Stimulated activated memory B cell treated with anti-CD40 and anti-IgM and Interleukin-4, amounts not matched to agents 10 μg/mL and 1 μg/mL and 100 μg/mL, for 72 hours (primary cell): ENCODE data around the gene PCBP3.

Experiments
- ATAC-seq: fragments of 150-1000 bp; cut with Tn5 transposase; 2 replicates; pipeline ENCODE4 v1.10.0; 2021
- H3K27ac Mint-ChIP-seq: one replicate; pipeline ENCODE4 v1.8.0; 2022; ENCODE audit warnings: mild to moderate bottlenecking, mixed read lengths
- H3K27me3 Mint-ChIP-seq: one replicate; pipeline ENCODE4 v1.8.0; 2022; ENCODE audit warnings: mixed read lengths
- H3K36me3 Mint-ChIP-seq: one replicate; pipeline ENCODE4 v1.8.0; 2022; ENCODE audit warnings: mixed read lengths
- H3K4me1 Mint-ChIP-seq: one replicate; pipeline ENCODE4 v1.8.0; 2022; ENCODE audit warnings: mixed read lengths
- H3K4me3 Mint-ChIP-seq: one replicate; pipeline ENCODE4 v1.8.0; 2022; ENCODE audit warnings: mild to moderate bottlenecking, moderate library complexity, mixed read lengths
- H3K9me3 Mint-ChIP-seq: one replicate; pipeline ENCODE4 v1.8.0; 2022; ENCODE audit warnings: mixed read lengths

PCBP3 gene

GRCh38 chr21:45779226-45779625, 135.7 kb downstream of the PCBP3 start:
- Mint-ChIP-seq H3K36me3 (peaks cover 26% of the 10 kb centered on the region), H3K4me3 (no peak overlapping the region), H3K4me1 (no peaks in the 10 kb centered on the region), H3K27me3 (peaks cover 32% of the 10 kb centered on the region), H3K9me3 (peaks cover 20% of the 10 kb centered on the region), H3K27ac (no peak overlapping the region)
- no peak for ATAC-seq

- Mint-ChIP-seq H3K27me3 (peaks cover 24% of the 10 kb centered on the region), H3K9me3 (peaks cover 19% of the 10 kb centered on the region), H3K4me3 (no peak overlapping the region), H3K36me3 (peaks cover 26% of the 10 kb centered on the region), H3K4me1 (no peaks in the 10 kb centered on the region), H3K27ac (no peak overlapping the region)
- ATAC-seq = no peak
Measured at GRCh38 chr21:45780647-45781046, 137.1 kb downstream of the PCBP3 start.

DNA sequence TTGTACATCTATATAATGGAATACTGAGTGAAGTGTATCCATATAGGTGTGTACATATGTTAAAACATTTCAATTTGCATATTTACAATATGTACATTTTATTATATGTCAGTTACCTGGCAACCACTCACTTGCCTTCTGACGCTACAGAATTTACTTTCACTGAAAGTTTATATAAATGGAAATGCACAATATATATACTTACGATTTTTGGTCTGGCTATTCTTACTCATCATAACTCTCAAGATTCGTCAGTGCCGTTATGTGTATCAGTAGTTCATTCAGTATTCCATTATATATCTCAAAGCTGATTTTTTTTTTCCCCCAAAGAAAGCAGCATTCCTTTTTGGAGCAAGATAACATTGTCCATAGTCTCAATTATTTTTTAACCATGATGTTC, 138.2 kb downstream of the PCBP3 start:
- H3K27ac Mint-ChIP-seq = no peak overlapping the region
- peaks cover 11% of the 10 kb centered on the region for H3K9me3 Mint-ChIP-seq
- H3K36me3 Mint-ChIP-seq = peaks cover 15% of the 10 kb centered on the region
- no peak for ATAC-seq
- H3K4me3 Mint-ChIP-seq = no peak overlapping the region
- no peaks in the 10 kb centered on the region for H3K4me1 Mint-ChIP-seq
- H3K27me3 Mint-ChIP-seq = peaks cover 14% of the 10 kb centered on the region

- H3K27ac Mint-ChIP-seq = no peak overlapping the region
- ATAC-seq = no peak
- H3K9me3 Mint-ChIP-seq = no peaks in the 10 kb centered on the region
- no peaks in the 10 kb centered on the region for H3K36me3 Mint-ChIP-seq
- no peak overlapping the region for H3K4me3 Mint-ChIP-seq
- no peaks in the 10 kb centered on the region for H3K4me1 Mint-ChIP-seq
- H3K27me3 Mint-ChIP-seq = peaks cover 48% of the 10 kb centered on the region
Measured at GRCh38 chr21:45786660-45787059, 143.1 kb downstream of the PCBP3 start.

GRCh38 chr21:45787371-45787770, 143.8 kb downstream of the PCBP3 start:
- no peak for ATAC-seq
- Mint-ChIP-seq H3K27ac (no peak overlapping the region), H3K4me1 (no peaks in the 10 kb centered on the region), H3K27me3 (peaks cover 48% of the 10 kb centered on the region), H3K36me3 (no peaks in the 10 kb centered on the region), H3K4me3 (no peak overlapping the region), H3K9me3 (no peaks in the 10 kb centered on the region)

DNA sequence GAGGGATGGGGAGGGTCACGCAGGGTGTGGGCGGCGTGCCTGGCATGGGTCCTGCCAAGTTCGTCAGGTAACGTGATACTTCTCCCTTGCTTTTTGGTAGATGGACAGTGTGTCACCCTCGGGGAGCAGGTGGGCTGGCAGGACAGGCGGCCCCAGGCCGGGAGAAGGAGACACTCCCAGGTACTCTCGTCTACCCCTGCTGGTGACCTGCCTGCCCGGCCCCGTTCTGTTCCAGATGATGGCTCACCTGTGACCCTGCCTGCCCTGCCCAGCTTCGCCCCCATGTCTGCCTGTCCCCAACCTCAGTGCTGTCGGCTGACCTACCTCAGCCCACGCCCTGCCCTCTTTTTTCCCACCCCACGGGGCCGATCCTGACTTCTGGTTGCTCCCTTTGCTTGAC, 144.7 kb downstream of the PCBP3 start:
- Mint-ChIP-seq H3K4me1 (no peaks in the 10 kb centered on the region), H3K27me3 (peaks cover 48% of the 10 kb centered on the region), H3K27ac (no peak overlapping the region), H3K9me3 (no peaks in the 10 kb centered on the region), H3K4me3 (no peak overlapping the region), H3K36me3 (no peaks in the 10 kb centered on the region)
- no peak for ATAC-seq

GRCh38 chr21:45788637-45789506, 145.3 kb downstream of the PCBP3 start:
- ATAC-seq = no peak
- Mint-ChIP-seq H3K4me3 (no peak overlapping the region), H3K4me1 (no peaks in the 10 kb centered on the region), H3K9me3 (no peaks in the 10 kb centered on the region), H3K36me3 (no peaks in the 10 kb centered on the region), H3K27me3 (peaks cover 48% of the 10 kb centered on the region), H3K27ac (no peak overlapping the region)

DNA sequence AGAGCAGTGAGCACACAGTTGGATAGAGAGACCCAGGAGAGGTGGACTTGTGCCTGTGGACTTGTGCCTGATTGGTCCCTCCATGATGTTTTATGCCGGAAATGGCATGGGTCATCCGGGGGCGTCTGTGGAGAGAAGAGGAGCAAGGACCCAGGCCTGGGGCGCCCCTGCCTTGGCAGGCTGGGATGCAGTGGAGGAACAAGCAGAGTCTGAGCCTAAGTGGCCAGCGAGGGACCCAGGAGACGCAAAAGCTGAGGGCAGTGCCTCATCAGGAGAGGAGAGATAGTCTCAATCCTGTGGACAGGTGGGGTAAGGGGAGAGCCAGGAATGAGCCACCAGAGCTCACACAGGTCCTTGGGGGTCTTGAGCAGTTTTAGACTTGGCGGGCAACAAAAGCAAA, 146.9 kb downstream of the PCBP3 start:
- ATAC-seq = no peak
- Mint-ChIP-seq H3K36me3 (no peaks in the 10 kb centered on the region), H3K9me3 (no peaks in the 10 kb centered on the region), H3K4me1 (no peaks in the 10 kb centered on the region), H3K27me3 (peaks cover 48% of the 10 kb centered on the region), H3K4me3 (no peak overlapping the region), H3K27ac (no peak overlapping the region)

DNA sequence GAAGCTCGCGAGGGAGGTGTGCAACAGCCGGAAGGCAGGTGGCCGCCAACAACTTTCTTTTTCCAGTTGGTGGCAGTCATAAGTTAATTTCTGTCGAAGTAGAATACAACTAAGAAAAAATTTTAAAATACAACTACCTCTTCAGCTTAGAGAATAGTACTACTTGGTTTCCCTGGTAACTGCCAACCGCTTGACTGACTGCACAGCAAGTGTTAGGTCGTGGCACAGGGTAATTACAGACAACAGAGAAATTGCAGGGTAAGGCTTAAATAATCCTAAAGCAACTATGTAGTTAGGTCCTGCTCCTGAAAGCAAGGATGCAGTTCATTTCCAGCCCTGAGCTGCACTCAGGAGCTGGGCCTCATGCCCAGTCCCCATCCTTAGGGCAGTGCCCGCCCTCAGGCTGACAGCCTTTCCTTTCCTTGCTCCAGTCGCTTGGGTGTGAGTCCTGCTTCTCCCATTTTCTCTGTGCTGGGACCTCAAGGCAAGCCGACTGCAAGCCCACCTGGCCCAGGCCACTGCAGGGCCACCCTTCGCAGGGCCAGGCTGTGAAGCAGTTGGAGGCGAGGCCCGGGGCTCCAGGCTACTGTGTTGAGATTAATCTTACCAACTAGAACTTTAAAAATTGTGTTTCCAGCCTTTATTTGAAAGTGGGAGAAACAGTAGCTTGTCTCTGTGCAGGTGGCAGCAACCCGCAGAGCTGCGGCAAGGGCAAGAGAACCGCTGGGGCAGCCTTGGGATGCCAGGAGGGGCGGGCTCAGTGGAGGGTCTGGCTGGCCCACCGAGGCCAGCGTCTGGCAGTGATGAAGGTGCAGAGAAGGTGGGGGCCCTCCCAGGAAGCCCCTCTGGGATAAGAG, 148.3 kb downstream of the PCBP3 start:
- no peak for ATAC-seq

GRCh38 chr21:45792682-45793383, 149.3 kb downstream of the PCBP3 start:
- Mint-ChIP-seq H3K4me1 (no peaks in the 10 kb centered on the region), H3K36me3 (no peaks in the 10 kb centered on the region), H3K4me3 (no peak overlapping the region), H3K27me3 (peaks cover 36% of the 10 kb centered on the region), H3K9me3 (no peaks in the 10 kb centered on the region), H3K27ac (no peak overlapping the region)
- ATAC-seq = no peak

More for the DNA sequence above, 148.3 kb downstream of the PCBP3 start:
- Mint-ChIP-seq H3K36me3 (no peaks in the 10 kb centered on the region), H3K27me3 (peaks cover 46% of the 10 kb centered on the region), H3K4me3 (no peak overlapping the region), H3K4me1 (no peaks in the 10 kb centered on the region), H3K9me3 (no peaks in the 10 kb centered on the region), H3K27ac (no peak overlapping the region)

GRCh38 chr21:45794027-45794426, 150.5 kb downstream of the PCBP3 start:
- Mint-ChIP-seq H3K36me3 (no peaks in the 10 kb centered on the region), H3K27ac (no peak overlapping the region), H3K4me1 (no peaks in the 10 kb centered on the region), H3K4me3 (no peak overlapping the region), H3K27me3 (peaks cover 24% of the 10 kb centered on the region), H3K9me3 (no peaks in the 10 kb centered on the region)
- no peak for ATAC-seq

- Mint-ChIP-seq H3K4me3 (no peak overlapping the region), H3K27ac (no peak overlapping the region), H3K9me3 (no peaks in the 10 kb centered on the region), H3K36me3 (no peaks in the 10 kb centered on the region), H3K4me1 (no peaks in the 10 kb centered on the region), H3K27me3 (peaks cover 4% of the 10 kb centered on the region)
- ATAC-seq = no peak
Measured at GRCh38 chr21:45796003-45796402, 152.5 kb downstream of the PCBP3 start.

DNA sequence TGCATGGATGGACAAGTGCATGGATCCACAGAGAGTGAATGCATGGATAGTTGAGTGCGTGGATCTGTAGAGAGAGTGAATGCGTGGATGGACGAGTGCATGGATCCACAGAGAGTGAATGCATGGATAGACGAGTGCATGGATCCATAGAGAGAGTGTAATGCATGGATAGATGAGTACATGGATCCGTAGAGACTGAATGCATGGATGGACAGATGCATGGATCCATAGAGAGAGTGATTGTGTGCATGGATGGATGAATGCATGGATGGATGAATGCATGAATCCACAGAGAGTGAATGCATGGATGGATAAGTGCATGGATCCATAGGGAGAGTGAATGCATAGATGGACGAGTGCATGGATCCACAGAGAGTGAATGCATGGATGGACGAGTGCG, 153.8 kb downstream of the PCBP3 start:
- H3K4me3 Mint-ChIP-seq = no peak overlapping the region
- H3K36me3 Mint-ChIP-seq = no peaks in the 10 kb centered on the region
- H3K9me3 Mint-ChIP-seq = no peaks in the 10 kb centered on the region
- H3K4me1 Mint-ChIP-seq = no peaks in the 10 kb centered on the region
- ATAC-seq = no peak
- no peak overlapping the region for H3K27ac Mint-ChIP-seq
- no peaks in the 10 kb centered on the region for H3K27me3 Mint-ChIP-seq

GRCh38 chr21:45799765-45800338, 156.3 kb downstream of the PCBP3 start:
- no peaks in the 10 kb centered on the region for H3K4me1 Mint-ChIP-seq
- no peaks in the 10 kb centered on the region for H3K9me3 Mint-ChIP-seq
- ATAC-seq = no peak
- no peaks in the 10 kb centered on the region for H3K36me3 Mint-ChIP-seq
- H3K4me3 Mint-ChIP-seq = no peak overlapping the region
- no peaks in the 10 kb centered on the region for H3K27me3 Mint-ChIP-seq
- H3K27ac Mint-ChIP-seq = no peak overlapping the region
